Glutamatergic neuron (in vitro differentiated cells): ENCODE measurements around the gene CFAP74. TPM values are rescaled to one million over a fixed set of nuclear protein-coding genes. Genes with fewer than 3 reads are reported as not detected.

Experiments
- DNase-seq: peaks from one replicate; pipeline ENCODE4 v3.0.0; 2022
- H3K27ac Mint-ChIP-seq: one replicate; pipeline ENCODE4 v1.8.0; 2020; ENCODE audit warnings: mild to moderate bottlenecking, mixed read lengths, inconsistent platforms; ENCODE audit not compliant: unreplicated experiment
- H3K27me3 Mint-ChIP-seq: one replicate; pipeline ENCODE4 v1.8.0; 2020; ENCODE audit warnings: mild to moderate bottlenecking, moderate library complexity, mixed read lengths, inconsistent platforms; ENCODE audit not compliant: unreplicated experiment
- H3K36me3 Mint-ChIP-seq: one replicate; pipeline ENCODE4 v1.8.0; 2020; ENCODE audit warnings: mild to moderate bottlenecking, mixed read lengths, inconsistent platforms; ENCODE audit not compliant: unreplicated experiment
- H3K4me1 Mint-ChIP-seq: one replicate; pipeline ENCODE4 v1.8.0; 2020; ENCODE audit warnings: mild to moderate bottlenecking, low read depth, mixed read lengths, inconsistent platforms; ENCODE audit not compliant: unreplicated experiment
- H3K4me3 Mint-ChIP-seq: one replicate; pipeline ENCODE4 v1.8.0; 2020; ENCODE audit warnings: mild to moderate bottlenecking, mixed read lengths, inconsistent platforms; ENCODE audit not compliant: unreplicated experiment
- H3K9me3 Mint-ChIP-seq: one replicate; pipeline ENCODE4 v1.8.0; 2020; ENCODE audit warnings: mild to moderate bottlenecking, moderate library complexity, mixed read lengths, inconsistent platforms; ENCODE audit not compliant: unreplicated experiment
- total RNA-seq: library from RNA; stranded (reverse); fragmentation: NEBNext Ultra II Directional; extraction: Animal tissue kit (Norgen Biotek cat#: 25700); gene quantifications from one replicate; pipeline ENCODE4 v1.2.1, GENCODE V29; 2021; ENCODE audit not compliant: unreplicated experiment
- TF ChIP-seq, protein P1 (sequence below): fragments of 200-600 bp; sonication (generic); IDR thresholded peaks from one replicate; pipeline ENCODE4 v1.5.0; 2021; ENCODE audit not compliant: partially characterized antibody, unreplicated experiment

The CFAP74 gene
- total RNA-seq, 1 donor from 2014 or later: not detected

DNA sequence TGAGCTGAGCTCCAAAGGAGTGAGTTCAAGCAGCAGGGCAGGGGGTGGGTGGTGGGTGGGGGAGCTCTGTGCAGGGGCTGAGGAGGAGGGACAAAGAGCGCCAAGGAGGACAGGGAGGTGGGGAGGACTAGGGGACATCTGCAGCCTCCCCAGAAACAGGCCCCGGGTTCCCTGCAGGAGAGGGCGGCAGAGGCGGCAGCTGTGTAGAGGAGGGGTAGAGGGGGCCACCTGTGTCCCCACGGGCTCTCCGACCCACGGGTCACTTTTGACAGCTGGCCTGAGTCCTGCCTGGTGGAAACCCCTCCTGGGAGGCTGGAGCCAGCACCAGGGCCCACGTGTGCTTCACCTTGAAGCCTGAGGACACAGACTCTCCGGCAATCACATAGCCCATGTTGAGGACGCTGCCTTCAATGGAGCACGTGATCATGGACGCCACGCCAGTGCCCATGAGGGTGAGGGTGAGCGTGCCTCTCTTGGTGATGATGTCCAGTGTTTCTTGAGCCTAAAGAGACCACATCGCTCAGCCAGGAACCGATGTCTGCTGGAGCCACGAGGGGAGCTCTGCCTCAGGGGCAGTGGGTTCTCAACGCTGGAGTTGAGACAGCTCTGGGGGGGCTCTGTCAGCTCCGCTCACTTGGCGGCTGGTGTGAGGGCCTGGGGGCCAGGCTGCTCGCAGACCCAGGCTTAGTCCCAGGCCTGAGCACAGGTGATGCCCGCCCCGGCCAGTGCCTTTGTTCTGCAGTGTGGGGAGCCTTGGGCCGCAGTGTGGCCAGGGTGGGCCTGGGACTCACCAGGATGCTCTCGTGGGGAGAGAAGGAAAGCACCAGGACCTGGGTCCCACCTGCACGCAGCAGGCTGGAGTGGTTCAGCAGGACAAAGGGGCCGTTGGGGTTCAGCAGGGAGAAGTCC, 77.9 kb downstream of the CFAP74 start:
- Mint-ChIP-seq H3K4me1 (no peaks in the 10 kb centered on the region), H3K9me3 (peaks cover 2% of the 10 kb centered on the region), H3K36me3 (no peaks in the 10 kb centered on the region), H3K27ac (peak overlapping the region; percentile 22), H3K27me3 (no peaks in the 10 kb centered on the region), H3K4me3 (no peak overlapping the region)
- TF ChIP-seq, protein P1, sequence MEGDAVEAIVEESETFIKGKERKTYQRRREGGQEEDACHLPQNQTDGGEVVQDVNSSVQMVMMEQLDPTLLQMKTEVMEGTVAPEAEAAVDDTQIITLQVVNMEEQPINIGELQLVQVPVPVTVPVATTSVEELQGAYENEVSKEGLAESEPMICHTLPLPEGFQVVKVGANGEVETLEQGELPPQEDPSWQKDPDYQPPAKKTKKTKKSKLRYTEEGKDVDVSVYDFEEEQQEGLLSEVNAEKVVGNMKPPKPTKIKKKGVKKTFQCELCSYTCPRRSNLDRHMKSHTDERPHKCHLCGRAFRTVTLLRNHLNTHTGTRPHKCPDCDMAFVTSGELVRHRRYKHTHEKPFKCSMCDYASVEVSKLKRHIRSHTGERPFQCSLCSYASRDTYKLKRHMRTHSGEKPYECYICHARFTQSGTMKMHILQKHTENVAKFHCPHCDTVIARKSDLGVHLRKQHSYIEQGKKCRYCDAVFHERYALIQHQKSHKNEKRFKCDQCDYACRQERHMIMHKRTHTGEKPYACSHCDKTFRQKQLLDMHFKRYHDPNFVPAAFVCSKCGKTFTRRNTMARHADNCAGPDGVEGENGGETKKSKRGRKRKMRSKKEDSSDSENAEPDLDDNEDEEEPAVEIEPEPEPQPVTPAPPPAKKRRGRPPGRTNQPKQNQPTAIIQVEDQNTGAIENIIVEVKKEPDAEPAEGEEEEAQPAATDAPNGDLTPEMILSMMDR: no peak
- no peak for DNase-seq

DNA sequence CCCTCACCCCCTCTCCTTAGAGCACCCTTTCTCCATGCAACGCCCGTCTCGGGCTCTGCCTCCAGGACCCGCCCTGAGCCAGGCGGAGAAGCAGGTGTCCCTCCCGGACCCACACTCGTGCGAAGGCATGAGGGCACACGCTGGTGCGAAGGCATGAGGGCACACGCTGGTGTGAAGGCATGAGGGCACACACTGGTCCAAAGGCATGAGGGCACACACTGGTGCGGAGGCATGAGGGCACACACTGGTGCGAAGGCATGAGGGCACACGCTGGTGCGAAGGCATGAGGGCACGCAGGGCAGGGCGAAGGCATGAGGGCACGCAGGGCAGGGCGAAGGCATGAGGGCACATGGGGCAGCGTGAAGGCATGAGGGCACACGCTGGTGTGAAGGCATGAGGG, 78.7 kb downstream of the CFAP74 start:
- no peaks in the 10 kb centered on the region for H3K27me3 Mint-ChIP-seq
- H3K4me1 Mint-ChIP-seq: no peaks in the 10 kb centered on the region

GRCh38 chr1:1924386-1924785, 79.2 kb downstream of the CFAP74 start:
- Mint-ChIP-seq H3K4me3 (no peak overlapping the region), H3K27ac (no peak overlapping the region), H3K9me3 (peaks cover 2% of the 10 kb centered on the region), H3K36me3 (no peaks in the 10 kb centered on the region), H3K27me3 (no peaks in the 10 kb centered on the region), H3K4me1 (no peaks in the 10 kb centered on the region)
- peak; percentile 17 for DNase-seq
- TF ChIP-seq, protein P1: no peak

More for the DNA sequence above, 78.7 kb downstream of the CFAP74 start:
- Mint-ChIP-seq H3K27ac (peak overlapping the region; percentile 22), H3K36me3 (no peaks in the 10 kb centered on the region), H3K9me3 (peaks cover 2% of the 10 kb centered on the region), H3K4me3 (no peak overlapping the region)
- DNase-seq: no peak
- TF ChIP-seq, protein P1: no peak

DNA sequence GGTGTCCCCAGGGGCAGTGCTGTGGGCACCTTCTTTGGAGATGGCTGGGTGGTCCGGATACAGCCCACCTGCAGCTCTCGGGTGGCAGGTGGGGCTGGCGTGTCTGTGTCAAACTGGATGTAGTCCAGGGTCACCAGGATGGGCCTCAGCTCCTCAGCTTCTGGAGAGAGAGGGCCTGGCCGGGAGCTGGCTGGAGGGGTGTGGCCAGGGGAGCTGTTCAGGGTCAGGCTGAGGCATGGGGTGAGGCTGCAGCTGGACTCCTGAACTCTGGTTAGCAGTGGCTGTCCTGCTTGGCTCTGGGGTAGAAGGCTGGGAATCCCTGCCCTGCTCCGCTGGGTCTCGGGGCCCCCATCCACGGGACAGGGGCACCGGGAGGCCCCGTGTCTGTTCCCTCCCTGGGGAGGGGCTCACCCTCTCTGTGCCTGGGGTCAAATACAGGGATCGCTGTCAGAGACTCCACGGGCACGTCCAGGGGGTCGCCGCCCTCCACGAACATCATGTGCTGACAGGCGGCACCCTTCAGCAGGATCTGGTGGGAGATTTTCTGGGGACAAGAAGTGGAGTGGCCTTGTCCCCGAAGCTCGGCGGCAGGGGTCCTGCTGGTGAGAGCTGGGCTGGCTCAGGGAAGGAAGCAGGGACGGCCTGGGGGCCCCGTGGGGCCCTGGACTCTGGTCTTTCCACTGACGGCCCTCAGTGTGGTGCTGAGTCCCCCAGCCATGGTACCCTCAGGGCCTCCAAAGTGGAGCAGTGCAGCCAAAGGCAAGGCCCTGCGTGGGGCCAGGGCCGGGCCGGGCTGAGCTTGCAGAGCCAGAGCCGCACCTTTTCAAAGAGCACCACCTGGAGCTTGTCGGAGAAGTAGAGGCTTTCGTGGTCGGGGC, 80.4 kb downstream of the CFAP74 start:
- no peaks in the 10 kb centered on the region for H3K27me3 Mint-ChIP-seq
- TF ChIP-seq, protein P1: no peak
- no peaks in the 10 kb centered on the region for H3K4me1 Mint-ChIP-seq

More for the DNA sequence above, 80.4 kb downstream of the CFAP74 start:
- peak; percentile 27 for DNase-seq
- Mint-ChIP-seq H3K9me3 (peaks cover 2% of the 10 kb centered on the region), H3K4me3 (no peak overlapping the region), H3K27ac (no peak overlapping the region), H3K36me3 (no peaks in the 10 kb centered on the region)
